ENCODE measurements around the gene SRCIN1. TPM values are rescaled to one million over a fixed set of nuclear protein-coding genes. Genes with fewer than 3 reads are reported as not detected.

The SRCIN1 gene
- total RNA-seq, 1 donor from 2014 or later, result 2.1 TPM

DNA sequence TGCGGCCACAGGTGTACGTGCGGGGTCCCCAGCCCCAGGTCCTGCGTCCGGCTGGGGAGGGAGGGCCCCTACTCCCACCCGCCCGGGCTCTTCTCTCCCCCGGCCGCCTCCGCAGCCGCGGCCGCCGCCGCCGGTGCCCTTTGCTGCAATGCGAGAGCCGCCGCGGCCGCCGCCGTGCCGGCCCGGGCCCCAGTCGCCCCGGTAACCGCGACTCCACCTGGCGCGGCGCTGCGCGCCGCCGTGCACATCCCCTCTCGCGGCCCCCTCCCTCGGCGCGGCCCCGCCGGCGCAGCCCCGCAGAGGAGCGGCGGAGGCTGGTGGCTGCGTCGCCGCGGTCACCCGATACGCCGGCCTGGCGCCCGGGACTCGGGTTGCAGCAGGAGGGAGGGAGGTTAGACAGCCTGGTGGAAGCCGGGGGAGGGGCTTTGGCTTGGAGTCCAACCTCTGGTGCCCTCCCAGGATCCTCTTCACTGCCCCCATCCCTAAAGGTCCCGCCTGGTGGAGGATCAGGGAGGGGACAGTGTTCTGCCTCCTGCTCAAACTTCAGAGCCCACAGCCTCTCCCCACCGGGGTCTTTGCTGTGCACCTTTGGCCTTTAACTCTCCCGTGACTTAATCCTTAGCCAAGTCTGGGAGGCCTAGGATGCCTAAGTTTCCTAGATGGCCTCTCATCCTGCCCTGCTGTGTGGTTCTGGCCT, 32.9 kb downstream of the SRCIN1 start:
- TF ChIP-seq, protein P1, sequence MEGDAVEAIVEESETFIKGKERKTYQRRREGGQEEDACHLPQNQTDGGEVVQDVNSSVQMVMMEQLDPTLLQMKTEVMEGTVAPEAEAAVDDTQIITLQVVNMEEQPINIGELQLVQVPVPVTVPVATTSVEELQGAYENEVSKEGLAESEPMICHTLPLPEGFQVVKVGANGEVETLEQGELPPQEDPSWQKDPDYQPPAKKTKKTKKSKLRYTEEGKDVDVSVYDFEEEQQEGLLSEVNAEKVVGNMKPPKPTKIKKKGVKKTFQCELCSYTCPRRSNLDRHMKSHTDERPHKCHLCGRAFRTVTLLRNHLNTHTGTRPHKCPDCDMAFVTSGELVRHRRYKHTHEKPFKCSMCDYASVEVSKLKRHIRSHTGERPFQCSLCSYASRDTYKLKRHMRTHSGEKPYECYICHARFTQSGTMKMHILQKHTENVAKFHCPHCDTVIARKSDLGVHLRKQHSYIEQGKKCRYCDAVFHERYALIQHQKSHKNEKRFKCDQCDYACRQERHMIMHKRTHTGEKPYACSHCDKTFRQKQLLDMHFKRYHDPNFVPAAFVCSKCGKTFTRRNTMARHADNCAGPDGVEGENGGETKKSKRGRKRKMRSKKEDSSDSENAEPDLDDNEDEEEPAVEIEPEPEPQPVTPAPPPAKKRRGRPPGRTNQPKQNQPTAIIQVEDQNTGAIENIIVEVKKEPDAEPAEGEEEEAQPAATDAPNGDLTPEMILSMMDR (IDR thresholded peaks at IDR 0.05), result no peak
- Histone ChIP-seq H3K4me1 (peaks cover 6% of the 10 kb centered on the region), H3K9me3 (no peaks in the 10 kb centered on the region), H3K4me3 (no peak overlapping the region), H3K27me3 (peaks cover 78% of the 10 kb centered on the region), H3K27ac (no peak overlapping the region), H3K36me3 (no peaks in the 10 kb centered on the region)
- ATAC-seq (peak; percentile 41), DNase-seq (no peak)
- intact Hi-C loops (cut with DNase I), result no loop called here

GRCh38 chr17:38571833-38572668, 33.7 kb downstream of the SRCIN1 start:
- peaks cover 78% of the 10 kb centered on the region for H3K27me3 ChIP-seq
- H3K27ac ChIP-seq, result no peak overlapping the region
- H3K36me3 ChIP-seq, result no peaks in the 10 kb centered on the region
- no peak for DNase-seq
- no peak overlapping the region for H3K4me3 ChIP-seq
- H3K9me3 ChIP-seq, result no peaks in the 10 kb centered on the region
- intact Hi-C loops (cut with DNase I), result no loop called here
- peaks cover 6% of the 10 kb centered on the region for H3K4me1 ChIP-seq
- TF ChIP-seq, protein P1 (IDR thresholded peaks at IDR 0.05), result no peak
- ATAC-seq, result no peak

DNA sequence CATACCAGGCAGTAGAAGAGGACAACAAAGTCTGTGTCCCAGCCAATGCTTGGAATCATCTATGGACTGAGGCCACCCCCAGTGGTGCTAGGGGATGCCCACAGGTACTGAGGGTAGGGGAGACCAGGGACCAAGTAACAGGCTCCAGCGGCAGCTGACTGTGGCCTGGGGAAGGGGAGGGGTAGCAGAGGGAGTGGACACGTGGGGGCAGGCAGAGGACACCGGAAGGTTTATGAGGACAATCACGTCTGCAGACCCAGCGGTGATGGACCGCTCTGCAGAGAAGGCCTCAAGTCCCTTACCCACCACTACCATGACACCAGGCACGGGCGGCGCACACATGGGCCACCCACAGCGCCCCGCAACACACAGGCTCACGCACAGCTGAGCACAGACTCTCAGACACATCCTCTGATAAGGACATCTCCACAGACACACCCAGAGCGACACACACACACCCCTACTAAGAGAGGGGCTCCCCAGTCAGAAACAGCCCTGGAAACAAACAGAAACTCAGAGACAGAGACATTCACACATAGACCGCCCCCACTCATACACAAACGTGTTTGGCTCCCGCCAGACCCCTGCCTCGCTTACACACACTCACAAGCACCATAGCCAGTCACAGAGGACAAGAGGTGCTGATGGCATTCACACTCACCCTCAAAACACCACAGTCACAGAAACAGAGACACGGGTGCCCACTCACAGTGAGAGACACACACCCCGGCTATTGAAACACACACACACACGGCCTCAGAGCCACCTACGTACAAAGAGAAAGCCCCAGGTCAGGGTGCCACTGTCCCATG, 35.8 kb downstream of the SRCIN1 start:
- H3K4me3 ChIP-seq, result no peak overlapping the region
- TF ChIP-seq, protein P1 (IDR thresholded peaks at IDR 0.05), result no peak
- peaks cover 76% of the 10 kb centered on the region for H3K27me3 ChIP-seq
- no peak for ATAC-seq
- intact Hi-C loops (cut with DNase I), result loop anchor here (10.0 kb wide), 1 partner anchor 95 kb away; no protein-coding TSS in a partner anchor
- H3K4me1 ChIP-seq, result peaks cover 6% of the 10 kb centered on the region
- H3K27ac ChIP-seq, result no peak overlapping the region
- no peaks in the 10 kb centered on the region for H3K9me3 ChIP-seq
- DNase-seq, result no peak
- H3K36me3 ChIP-seq, result no peaks in the 10 kb centered on the region

DNA sequence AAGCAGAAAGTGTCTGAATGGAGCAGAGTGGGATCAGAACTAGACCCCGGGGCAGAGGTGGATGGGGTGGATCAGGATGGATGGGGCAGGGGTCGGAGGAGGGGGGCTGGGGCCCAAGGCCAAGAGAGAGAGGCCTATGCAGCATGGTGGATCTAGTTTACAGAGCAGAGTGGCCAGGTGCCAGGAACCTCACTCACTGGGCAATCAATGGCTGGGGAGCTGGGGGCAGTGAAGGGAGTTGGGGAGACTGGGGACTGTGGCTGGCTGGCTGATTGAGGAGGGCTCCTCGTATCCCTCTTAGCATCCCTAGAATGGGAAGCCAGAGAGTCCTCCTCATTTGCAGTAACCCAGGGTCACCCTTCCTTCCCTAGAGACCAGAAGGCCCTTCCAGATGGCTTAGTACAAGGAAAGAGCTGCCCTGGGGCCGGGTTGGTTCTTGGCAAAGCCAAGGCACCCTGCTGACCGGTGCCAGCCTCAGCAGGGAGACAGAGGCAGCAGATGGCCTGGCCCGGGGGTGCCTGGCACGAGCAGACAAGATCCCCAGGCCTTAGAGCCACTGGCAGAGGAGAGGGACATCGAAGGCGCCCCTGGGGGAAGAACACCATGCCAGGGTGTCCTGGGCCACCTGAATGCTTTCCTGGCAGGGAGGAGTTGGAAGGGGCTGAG, 36.8 kb downstream of the SRCIN1 start:
- TF ChIP-seq, protein P1 (IDR thresholded peaks at IDR 0.05), result no peak
- Histone ChIP-seq H3K27ac (no peak overlapping the region), H3K36me3 (no peaks in the 10 kb centered on the region), H3K27me3 (peaks cover 76% of the 10 kb centered on the region), H3K9me3 (no peaks in the 10 kb centered on the region), H3K4me3 (no peak overlapping the region), H3K4me1 (peaks cover 6% of the 10 kb centered on the region)
- DNase-seq (no peak), ATAC-seq (no peak)
- intact Hi-C loops (cut with DNase I), result loop anchor here (10.0 kb wide), 1 partner anchor 96 kb away; no protein-coding TSS in a partner anchor

DNA sequence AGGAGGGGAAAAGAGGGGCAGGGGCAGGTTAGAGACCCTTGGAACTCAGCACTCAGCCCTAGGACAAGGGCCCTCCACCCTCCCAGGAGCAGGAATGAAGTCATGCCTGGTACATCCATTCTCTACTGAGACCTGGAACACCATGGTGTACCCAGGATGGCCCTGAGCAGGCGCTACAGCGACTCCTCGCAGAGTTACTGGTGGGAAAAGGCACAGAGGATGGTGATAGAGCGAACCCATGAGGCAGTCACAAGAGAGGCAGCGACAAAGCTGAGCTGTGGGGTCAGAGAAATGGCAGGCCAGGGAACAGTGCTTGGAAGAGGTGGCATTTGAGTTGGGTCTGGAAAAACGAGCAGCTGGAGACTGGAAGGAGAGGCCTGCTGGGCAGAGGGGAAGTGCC, 37.5 kb downstream of the SRCIN1 start:
- Histone ChIP-seq H3K27ac (no peak overlapping the region), H3K27me3 (peaks cover 76% of the 10 kb centered on the region), H3K4me3 (no peak overlapping the region), H3K4me1 (peaks cover 6% of the 10 kb centered on the region), H3K9me3 (no peaks in the 10 kb centered on the region), H3K36me3 (no peaks in the 10 kb centered on the region)
- ATAC-seq (no peak), DNase-seq (no peak)
- TF ChIP-seq, protein P1 (IDR thresholded peaks at IDR 0.05), result no peak
- intact Hi-C loops (cut with DNase I), result loop anchor here (10.0 kb wide), 1 partner anchor 97 kb away; no protein-coding TSS in a partner anchor

Measured in upper lobe of right lung (tissue), 1 donor.